GM21825 (cell line): Measurements from ENCODE around the gene PTPRN2.

Source experiments
- ATAC-seq: cut with Tn5 transposase; IDR thresholded peaks from one replicate; pipeline ENCODE4 v1.9.1; 2021; ENCODE audit warnings: mild to moderate bottlenecking, moderate library complexity; ENCODE audit not compliant: unreplicated experiment

PTPRN2 gene

GRCh38 chr7:158029509-158029908, 558.1 kb downstream of the PTPRN2 start:
- ATAC-seq = no peak

DNA sequence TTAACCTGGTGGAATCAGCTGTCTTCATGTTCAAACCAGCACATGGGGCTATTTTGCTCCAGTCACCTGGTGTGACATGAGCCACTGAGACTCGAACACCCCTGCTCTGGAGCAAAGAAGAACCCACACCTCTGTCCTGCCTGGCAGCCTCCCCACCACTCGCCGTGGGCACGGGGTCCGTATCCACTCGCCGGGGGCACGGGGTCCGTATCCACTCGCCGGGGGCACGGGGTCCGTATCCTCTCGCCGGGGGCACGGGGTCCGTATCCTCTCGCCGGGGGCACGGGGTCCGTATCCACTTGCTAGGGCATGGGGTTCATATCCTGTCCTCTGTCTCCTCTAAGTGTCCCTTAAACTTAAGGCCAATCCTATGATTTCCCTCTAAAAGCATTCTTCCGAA, 558.7 kb downstream of the PTPRN2 start:
- ATAC-seq = no peak

DNA sequence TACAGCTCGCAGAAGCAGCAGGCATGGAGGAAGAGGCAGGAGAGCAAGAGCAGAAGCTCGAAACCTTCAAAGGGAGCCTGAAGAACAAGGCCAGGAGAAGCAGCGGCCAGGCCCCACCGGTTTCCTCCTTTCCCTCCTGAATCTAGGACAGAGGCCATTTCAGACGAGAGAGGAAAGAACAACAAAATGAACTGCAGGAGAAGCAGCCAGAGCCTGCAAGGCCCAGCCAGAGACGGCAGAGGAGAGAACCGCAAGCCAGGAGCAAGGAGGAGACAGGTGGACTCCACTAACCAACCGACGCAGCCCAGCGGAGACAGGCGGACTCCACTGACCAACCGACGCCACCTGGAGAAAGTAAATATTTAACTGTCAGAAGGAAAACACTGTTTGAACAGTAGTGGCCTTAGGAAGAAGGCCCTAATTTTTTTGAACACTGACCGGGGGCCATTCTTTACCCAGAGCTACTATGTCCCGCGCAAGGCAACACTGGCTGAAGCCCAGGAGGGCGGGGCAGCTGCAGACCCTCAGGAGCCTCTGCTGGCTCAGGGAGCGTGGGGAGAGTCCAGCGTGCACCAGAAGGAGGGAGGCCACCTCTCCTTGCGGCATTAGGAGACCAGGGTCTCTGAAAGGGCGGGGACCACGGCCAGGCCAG, 559.2 kb downstream of the PTPRN2 start:
- ATAC-seq = no peak

DNA sequence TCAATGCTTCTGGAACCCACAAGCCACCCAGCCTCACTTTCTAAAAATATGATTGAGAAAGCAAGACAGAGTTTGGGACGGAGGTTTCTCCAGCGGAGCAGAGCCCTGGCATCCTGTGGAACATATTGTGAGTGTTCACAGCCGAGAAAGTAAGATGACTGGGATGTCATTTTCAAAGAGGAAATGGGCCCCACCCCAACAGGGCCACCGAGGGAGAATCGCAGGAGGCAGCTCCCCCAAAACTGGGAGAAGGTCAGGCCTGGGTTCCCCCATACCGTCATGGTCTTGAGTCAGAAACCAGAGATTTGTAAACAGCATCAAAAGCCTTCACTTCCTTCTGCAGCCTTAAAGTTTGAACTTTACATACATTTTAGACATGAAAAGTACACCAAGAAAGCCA, 560.0 kb downstream of the PTPRN2 start:
- ATAC-seq = no peak

- no peak for ATAC-seq
Observed at GRCh38 chr7:158026636-158027265, 560.9 kb downstream of the PTPRN2 start.

DNA sequence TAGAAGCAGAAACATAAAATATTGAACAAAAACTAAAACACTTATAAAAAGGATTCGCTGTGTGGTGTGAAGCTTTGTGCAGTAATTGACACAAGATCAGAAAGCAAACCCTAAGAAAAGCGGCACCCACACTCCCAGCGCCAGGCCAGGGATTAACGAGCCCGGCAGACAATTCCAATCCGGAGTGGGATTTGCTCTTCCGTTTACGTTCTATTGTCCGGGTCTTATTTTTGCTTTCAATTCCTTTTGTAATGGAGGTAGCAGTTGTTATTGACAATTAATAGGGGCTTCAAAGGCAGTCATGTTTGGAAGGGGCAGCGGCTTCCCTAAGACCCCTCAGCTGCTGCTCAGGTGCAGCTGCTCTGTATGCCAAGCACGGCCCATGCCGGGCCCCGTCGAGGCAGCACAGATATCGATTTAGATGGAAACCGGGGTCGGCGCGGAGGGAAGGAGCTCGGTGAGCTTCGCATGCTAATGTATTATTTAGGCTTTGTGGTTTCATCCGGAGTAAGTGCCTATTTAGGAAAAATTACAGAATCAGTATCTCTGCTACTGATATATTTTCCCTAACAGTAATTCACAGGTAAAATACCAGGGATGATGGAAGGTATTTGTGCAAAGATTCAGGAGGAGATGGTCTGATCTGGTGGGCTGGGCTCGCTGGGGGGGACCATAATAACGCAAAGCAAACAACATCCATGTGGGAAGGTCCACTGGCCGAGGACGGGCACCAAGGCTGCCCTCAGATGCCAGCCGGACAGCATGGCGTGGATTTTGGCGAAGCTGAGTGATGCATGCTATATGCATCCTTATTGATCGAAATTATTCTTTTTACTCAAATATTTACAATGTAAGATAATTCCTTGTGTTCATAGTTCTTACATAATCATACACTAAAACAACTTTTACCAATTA, 561.7 kb downstream of the PTPRN2 start:
- ATAC-seq = no peak

- no peak for ATAC-seq
Observed at GRCh38 chr7:158024881-158025280, 562.7 kb downstream of the PTPRN2 start.

- ATAC-seq = no peak
Observed at GRCh38 chr7:158024351-158024715, 563.3 kb downstream of the PTPRN2 start.

- ATAC-seq = no peak
Observed at GRCh38 chr7:158023681-158024350, 563.8 kb downstream of the PTPRN2 start.

DNA sequence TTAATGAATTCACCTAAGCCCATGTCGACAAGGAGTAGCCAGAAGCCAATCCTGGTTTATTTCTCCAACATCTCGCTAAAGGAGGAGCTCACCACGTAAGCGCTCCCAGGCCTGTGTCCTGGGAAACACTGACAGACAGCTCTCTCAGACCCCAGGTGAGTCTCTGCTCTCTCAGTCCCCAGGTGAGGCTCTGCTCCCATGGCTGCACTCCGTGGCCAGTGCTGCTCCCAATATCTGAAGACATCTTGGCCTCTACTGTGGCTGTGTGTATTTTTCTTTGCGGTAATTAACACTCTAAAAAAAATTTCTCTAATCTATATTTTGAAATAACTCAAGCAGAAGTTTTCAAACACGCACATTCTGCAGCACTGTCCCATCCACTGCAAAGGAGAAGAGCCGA, 564.5 kb downstream of the PTPRN2 start:
- ATAC-seq = no peak

GRCh38 chr7:158022601-158023000, 565.0 kb downstream of the PTPRN2 start:
- ATAC-seq = no peak

DNA sequence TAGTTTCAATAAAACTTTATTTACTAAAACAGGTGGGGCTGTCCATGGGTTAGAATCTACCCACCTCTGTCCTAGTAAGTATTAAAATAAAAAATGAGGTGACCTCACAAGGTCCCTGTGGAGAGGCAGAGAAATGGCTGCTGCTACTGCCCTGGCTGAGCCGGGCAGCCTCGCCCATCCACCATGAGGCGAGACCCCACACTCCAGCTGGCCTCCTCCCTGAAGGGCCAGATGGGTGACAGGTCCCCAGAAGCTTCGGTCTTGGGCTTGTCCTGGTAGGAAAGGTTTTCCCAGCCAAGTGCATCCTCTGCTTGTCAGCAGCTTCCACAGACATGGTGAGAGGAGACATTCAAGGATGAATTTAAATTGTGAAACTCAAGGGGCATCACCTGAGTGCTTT, 565.8 kb downstream of the PTPRN2 start:
- no peak for ATAC-seq

DNA sequence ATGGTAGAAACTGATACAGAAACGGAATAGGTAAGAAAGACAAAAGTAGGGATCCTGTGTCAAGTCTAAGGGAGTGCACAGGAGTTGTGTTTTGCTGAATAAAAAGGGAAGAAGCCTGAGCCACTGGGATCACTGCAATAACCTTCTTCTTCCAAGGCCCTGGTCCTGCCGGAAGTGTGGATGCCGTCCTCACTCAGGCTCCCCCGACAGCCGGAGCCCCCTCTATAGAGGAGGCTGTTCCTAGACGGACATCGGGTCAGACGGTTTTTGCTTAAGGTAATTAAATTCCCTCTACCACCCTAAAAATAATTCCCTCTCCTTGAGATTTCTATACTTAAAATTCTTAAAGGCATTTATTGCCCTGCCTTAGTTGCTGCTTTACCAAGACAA, 566.9 kb downstream of the PTPRN2 start:
- ATAC-seq = no peak

DNA sequence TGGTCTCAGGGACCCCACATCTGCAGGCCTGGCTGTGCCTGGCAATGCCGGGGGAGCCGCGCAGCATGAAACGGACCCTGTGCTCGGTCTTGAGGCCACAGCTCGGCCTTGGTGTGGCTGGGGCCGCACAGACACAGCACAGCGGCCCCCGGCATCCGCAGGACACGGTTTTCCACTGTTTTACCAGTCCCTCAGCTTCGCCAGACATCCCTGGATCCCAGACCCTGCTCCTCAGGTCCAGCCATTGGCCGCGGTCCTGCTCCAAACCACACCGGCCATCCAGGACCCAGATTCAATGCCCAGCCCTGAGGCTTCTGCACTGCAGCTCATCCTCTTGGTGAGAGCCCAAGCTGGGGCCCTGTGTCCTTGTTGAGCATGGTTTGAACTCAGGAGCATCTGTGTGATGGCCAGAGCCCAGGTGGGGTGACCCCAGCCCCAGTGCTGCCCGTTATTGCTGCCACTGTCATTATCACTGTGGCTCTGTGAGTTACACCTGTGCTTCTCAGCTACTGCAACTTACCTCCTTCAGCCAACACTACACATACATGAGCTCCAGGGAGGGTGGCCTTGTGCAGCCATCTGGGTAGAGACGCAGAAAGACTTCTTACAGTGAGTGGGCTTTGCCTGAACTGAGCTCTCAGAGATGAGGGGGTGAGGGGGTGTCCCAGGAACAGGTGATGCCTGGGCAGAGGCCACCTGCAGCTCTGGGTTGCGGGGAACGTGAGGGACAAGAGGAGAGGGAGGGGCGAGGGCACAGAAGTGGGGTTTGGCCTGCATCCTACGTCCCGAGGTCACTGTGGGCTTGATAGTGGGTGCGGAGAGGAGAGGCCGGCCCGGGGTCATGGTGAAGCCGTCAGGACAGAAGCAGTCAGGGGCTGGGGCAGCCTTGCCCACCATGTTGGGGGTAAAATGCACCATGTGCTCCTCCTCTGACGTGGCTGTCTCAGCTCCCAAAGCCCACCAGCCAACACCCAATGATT, 567.6 kb downstream of the PTPRN2 start:
- no peak for ATAC-seq

- no peak for ATAC-seq
Observed at GRCh38 chr7:158018971-158019645, 568.5 kb downstream of the PTPRN2 start.

DNA sequence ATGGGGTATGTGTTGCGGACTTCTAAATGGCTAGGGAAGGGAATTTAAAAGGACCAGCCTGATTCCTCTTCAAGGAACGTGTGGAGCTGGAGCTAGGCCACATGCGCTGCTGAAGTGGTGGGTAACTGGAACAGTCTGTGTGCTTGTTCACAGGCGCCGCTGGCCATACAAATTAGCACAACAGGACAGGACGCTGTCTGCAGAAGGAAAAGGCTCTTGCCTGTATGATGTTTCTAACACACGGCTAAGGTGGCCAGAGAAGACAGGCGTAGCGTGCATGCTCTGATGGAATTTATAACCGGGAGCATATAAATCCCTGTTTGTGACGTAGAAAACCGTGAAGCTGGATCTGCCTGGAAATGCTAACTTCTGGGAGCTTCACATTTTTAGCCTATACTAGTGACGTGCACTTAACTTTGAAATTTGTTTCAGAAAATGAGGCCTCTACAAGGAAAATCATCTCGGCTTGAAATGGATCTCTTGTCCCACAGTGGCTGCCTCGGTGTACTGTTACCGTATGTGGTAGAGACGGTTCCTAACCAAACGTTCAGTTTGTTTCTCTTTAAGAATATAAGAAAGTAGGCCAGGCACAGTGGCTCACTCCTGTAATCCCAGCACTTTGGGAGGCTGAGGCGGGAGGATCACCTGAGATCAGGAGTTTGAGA, 569.4 kb downstream of the PTPRN2 start:
- no peak for ATAC-seq

- ATAC-seq = no peak
Observed at GRCh38 chr7:158017111-158018097, 570.2 kb downstream of the PTPRN2 start.
